K562 (cell line): Measurements from ENCODE around the gene VPS11.

ENCODE experiments used
- POLR2A ChIP-seq: fragments of 450-650 bp; conservative IDR thresholded peaks from 2 replicates; pipeline ENCODE4 v1.6.1; 2016
- SP1 ChIP-seq: sonication (generic); formaldehyde crosslinking; IDR thresholded peaks from 2 replicates; pipeline ENCODE4 v1.8.1; 2022; ENCODE audit warnings: mild to moderate bottlenecking, missing genetic modification reagents
- SRF ChIP-seq, 2 experiments: fragments of 250-450, 450-650 bp in 1 of 2; sonication (Bioruptor Pico) in 1 of 2; sonication (generic) in 1 of 2; formaldehyde crosslinking; IDR thresholded peaks; 2 replicates each; pipeline versions ENCODE4 v1.5.0 to v1.5.1; 2020 to 2022; ENCODE audit warnings: mild to moderate bottlenecking in 1 of 2, missing genetic modification reagents in 1 of 2
- TF ChIP-seq, protein P1 (sequence below): sonication (generic); formaldehyde crosslinking; IDR thresholded peaks from 2 replicates; pipeline ENCODE4 v1.8.0; 2022; ENCODE audit warnings: missing genetic modification reagents, mild to moderate bottlenecking, borderline replicate concordance
- TF ChIP-seq, protein P2 (sequence below): fragments of 250-450 bp; sonication (Bioruptor Pico); IDR thresholded peaks from 2 replicates; pipeline ENCODE4 v1.5.0; 2022; ENCODE audit warnings: mild to moderate bottlenecking
- TF ChIP-seq, protein P3 (sequence below): sonication (generic); formaldehyde crosslinking; IDR thresholded peaks from 2 replicates; pipeline ENCODE4 v1.8.1; 2022; ENCODE audit warnings: missing genetic modification reagents
- TF ChIP-seq, protein P4 (sequence below), 2 experiments: fragments of 200-800 bp in 1 of 2; sonication (Bioruptor generic) in 1 of 2; sonication (generic) in 1 of 2; formaldehyde crosslinking in 1 of 2; IDR thresholded peaks in 1 of 2; conservative IDR thresholded peaks in 1 of 2; 2 replicates each; pipeline versions ENCODE4 v1.5.0 to v1.6.1; 2016 to 2020; ENCODE audit warnings: missing compliant biosample characterization in 1 of 2, missing genetic modification characterization in 1 of 2, missing genetic modification reagents in 1 of 2

DNA sequence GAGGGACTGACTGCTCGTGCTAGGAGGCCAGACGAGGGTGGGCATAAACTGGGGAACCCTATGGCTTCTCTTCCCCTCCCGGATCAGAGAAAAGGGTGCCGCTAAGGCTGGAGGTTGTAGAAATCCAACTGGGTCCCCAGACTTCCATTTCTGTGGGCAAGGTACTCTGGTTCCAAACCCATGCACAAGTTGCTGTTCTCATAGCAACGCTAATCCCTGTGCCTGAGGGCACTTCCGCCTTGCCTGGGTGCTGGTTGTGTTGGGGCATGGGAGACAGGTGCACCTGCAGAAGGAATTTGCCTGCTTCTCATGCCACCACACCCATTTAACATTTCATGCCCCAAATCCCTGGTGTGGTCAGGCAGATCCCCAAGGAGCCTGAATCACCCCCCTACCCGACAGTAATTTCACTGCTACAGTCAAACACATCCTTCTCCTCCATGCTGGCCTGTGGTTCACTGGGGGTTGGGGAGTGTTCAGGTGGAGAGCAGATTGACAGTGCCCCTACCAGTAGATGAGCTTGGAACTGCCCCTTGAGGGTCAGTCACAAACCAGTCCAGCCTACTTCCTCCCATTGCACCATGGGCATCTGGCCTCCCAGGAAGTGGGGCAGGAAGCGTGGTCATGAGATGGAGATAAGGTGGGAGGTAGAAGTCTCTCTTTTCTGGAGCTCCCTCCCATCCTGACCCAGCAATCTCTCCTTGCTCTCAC, 40.7 kb downstream of the VPS11 start:
- peak; percentile 60; the same call in 1 of the 2 replicates for TF ChIP-seq SP1 (CRISPR knock-in tag)
- peak; percentile 72 for TF ChIP-seq POLR2A
- peak in 1 of 2 experiments; percentile 74; a peak in 1 of 4 replicates for TF ChIP-seq SRF (CRISPR knock-in tag; IDR thresholded peaks at IDR 0.05)
- TF ChIP-seq, protein P1, sequence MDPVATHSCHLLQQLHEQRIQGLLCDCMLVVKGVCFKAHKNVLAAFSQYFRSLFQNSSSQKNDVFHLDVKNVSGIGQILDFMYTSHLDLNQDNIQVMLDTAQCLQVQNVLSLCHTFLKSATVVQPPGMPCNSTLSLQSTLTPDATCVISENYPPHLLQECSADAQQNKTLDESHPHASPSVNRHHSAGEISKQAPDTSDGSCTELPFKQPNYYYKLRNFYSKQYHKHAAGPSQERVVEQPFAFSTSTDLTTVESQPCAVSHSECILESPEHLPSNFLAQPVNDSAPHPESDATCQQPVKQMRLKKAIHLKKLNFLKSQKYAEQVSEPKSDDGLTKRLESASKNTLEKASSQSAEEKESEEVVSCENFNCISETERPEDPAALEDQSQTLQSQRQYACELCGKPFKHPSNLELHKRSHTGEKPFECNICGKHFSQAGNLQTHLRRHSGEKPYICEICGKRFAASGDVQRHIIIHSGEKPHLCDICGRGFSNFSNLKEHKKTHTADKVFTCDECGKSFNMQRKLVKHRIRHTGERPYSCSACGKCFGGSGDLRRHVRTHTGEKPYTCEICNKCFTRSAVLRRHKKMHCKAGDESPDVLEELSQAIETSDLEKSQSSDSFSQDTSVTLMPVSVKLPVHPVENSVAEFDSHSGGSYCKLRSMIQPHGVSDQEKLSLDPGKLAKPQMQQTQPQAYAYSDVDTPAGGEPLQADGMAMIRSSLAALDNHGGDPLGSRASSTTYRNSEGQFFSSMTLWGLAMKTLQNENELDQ: no peak
- TF ChIP-seq, protein P2, sequence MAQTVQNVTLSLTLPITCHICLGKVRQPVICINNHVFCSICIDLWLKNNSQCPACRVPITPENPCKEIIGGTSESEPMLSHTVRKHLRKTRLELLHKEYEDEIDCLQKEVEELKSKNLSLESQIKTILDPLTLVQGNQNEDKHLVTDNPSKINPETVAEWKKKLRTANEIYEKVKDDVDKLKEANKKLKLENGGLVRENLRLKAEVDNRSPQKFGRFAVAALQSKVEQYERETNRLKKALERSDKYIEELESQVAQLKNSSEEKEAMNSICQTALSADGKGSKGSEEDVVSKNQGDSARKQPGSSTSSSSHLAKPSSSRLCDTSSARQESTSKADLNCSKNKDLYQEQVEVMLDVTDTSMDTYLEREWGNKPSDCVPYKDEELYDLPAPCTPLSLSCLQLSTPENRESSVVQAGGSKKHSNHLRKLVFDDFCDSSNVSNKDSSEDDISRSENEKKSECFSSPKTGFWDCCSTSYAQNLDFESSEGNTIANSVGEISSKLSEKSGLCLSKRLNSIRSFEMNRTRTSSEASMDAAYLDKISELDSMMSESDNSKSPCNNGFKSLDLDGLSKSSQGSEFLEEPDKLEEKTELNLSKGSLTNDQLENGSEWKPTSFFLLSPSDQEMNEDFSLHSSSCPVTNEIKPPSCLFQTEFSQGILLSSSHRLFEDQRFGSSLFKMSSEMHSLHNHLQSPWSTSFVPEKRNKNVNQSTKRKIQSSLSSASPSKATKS (CRISPR knock-in tag): no peak
- TF ChIP-seq, protein P3, sequence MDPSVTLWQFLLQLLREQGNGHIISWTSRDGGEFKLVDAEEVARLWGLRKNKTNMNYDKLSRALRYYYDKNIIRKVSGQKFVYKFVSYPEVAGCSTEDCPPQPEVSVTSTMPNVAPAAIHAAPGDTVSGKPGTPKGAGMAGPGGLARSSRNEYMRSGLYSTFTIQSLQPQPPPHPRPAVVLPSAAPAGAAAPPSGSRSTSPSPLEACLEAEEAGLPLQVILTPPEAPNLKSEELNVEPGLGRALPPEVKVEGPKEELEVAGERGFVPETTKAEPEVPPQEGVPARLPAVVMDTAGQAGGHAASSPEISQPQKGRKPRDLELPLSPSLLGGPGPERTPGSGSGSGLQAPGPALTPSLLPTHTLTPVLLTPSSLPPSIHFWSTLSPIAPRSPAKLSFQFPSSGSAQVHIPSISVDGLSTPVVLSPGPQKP: no peak
- TF ChIP-seq, protein P4, sequence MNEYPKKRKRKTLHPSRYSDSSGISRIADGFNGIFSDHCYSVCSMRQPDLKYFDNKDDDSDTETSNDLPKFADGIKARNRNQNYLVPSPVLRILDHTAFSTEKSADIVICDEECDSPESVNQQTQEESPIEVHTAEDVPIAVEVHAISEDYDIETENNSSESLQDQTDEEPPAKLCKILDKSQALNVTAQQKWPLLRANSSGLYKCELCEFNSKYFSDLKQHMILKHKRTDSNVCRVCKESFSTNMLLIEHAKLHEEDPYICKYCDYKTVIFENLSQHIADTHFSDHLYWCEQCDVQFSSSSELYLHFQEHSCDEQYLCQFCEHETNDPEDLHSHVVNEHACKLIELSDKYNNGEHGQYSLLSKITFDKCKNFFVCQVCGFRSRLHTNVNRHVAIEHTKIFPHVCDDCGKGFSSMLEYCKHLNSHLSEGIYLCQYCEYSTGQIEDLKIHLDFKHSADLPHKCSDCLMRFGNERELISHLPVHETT (CRISPR knock-in tag; conservative IDR thresholded peaks at IDR 0.05 in 1 of 2, IDR thresholded peaks at IDR 0.05 in 1 of 2): no peak
